Measurements from ENCODE around the gene MED7. TPM values are rescaled to one million over a fixed set of nuclear protein-coding genes. Genes with fewer than 3 reads are reported as not detected.

The MED7 gene
- total RNA-seq, 2 experiments from 2014 or later, result 7.0 to 8.7 TPM

- DNase-seq (peak in 4 of 14 experiments; percentile 24 to 87 (median 83)), ATAC-seq (ENCODE audit: poor library complexity) (peak; percentile 49)
- Mint-ChIP-seq H3K36me3 (ENCODE audit: low read depth) (no peaks in the 10 kb centered on the region), H3K27ac (peak overlapping the region; percentile 65), H3K9me3 (no peaks in the 10 kb centered on the region), H3K4me3 (peak overlapping the region; percentile 80), H3K4me1 (ENCODE audit: low read depth) (peaks cover 62% of the 10 kb centered on the region), H3K27me3 (no peaks in the 10 kb centered on the region)
- ChIA-PET POLR2A (interaction anchor here (0.6 kb wide), 1 partner anchor 12 kb away, joined by 5 read pairs; no protein-coding TSS in a partner anchor), CTCF (interaction anchor here (0.7 to 1.0 kb wide), 3 partner anchors 11 to 36 kb away, joined by 3 to 4 read pairs (median 4); no protein-coding TSS in a partner anchor)
- peak overlapping the region; percentile 79 to 93 for H3K27ac ChIP-seq (ENCODE audit: low read depth in 1 of 2, low read length in 2 of 2)
- TF ChIP-seq CTCF (IDR thresholded peaks at IDR 0.05), result no peak
- peaks cover 36% of the 10 kb centered on the region for H3K4me1 ChIP-seq (ENCODE audit: insufficient read depth, low read length)
- intact Hi-C loops (cut with DNase I, micrococcal nuclease), result no loop called here
- no peaks in the 10 kb centered on the region for H3K27me3 ChIP-seq (ENCODE audit: control insufficient read depth in 1 of 2, insufficient read depth in 2 of 2, low read length in 2 of 2)
- H3K9me3 ChIP-seq (ENCODE audit: control insufficient read depth in 1 of 2, insufficient read depth in 1 of 2, low read length in 2 of 2), result no peaks in the 10 kb centered on the region
- no peak overlapping the region for H3K4me3 ChIP-seq (ENCODE audit: low read length)
- no peaks in the 10 kb centered on the region for H3K36me3 ChIP-seq (ENCODE audit: insufficient read depth, low read length)
Measured at GRCh38 chr5:157160001-157160400, 17.3 kb upstream of the MED7 start.

GRCh38 chr5:157159209-157159751 lies 16.6 kb upstream of the MED7 start:
- Mint-ChIP-seq H3K4me1 (ENCODE audit: low read depth) (peaks cover 69% of the 10 kb centered on the region), H3K27me3 (no peaks in the 10 kb centered on the region), H3K36me3 (ENCODE audit: low read depth) (no peaks in the 10 kb centered on the region), H3K27ac (peak overlapping the region; percentile 65), H3K4me3 (peak overlapping the region; percentile 54), H3K9me3 (no peaks in the 10 kb centered on the region)
- peak in 11 of 14 experiments; percentile 23 to 90 (median 44) for DNase-seq
- POLR2A ChIA-PET, result interaction anchor here (0.6 to 0.8 kb wide), 3 partner anchors 13 to 168 kb away, joined by 5 read pairs; partner anchors contain the start of gene MED7
- H3K27me3 ChIP-seq (ENCODE audit: control insufficient read depth in 1 of 2, insufficient read depth in 2 of 2, low read length in 2 of 2), result no peaks in the 10 kb centered on the region
- no peak for TF ChIP-seq CTCF (IDR thresholded peaks at IDR 0.05)
- intact Hi-C loops (cut with DNase I, micrococcal nuclease), result loop anchor here in 1 of 2 experiments (1.0 to 5.0 kb wide), 3 partner anchors 13 to 168 kb away; no protein-coding TSS in a partner anchor
- ATAC-seq (ENCODE audit: poor library complexity), result peak; percentile 80
- no peak overlapping the region for H3K4me3 ChIP-seq (ENCODE audit: low read length)
- peaks cover 39% of the 10 kb centered on the region for H3K4me1 ChIP-seq (ENCODE audit: insufficient read depth, low read length)
- H3K9me3 ChIP-seq (ENCODE audit: control insufficient read depth in 1 of 2, insufficient read depth in 1 of 2, low read length in 2 of 2), result no peaks in the 10 kb centered on the region
- no peaks in the 10 kb centered on the region for H3K36me3 ChIP-seq (ENCODE audit: insufficient read depth, low read length)
- H3K27ac ChIP-seq (ENCODE audit: low read depth in 1 of 2, low read length in 2 of 2), result peak overlapping the region; percentile 79 to 93
- CTCF ChIA-PET, result interaction anchor here (0.7 to 1.0 kb wide), 3 partner anchors 10 to 37 kb away, joined by 3 to 4 read pairs (median 4); no protein-coding TSS in a partner anchor

GRCh38 chr5:157157293-157157891 lies 14.7 kb upstream of the MED7 start:
- H3K36me3 Mint-ChIP-seq (ENCODE audit: low read depth), result no peaks in the 10 kb centered on the region
- H3K4me3 Mint-ChIP-seq, result no peak overlapping the region
- intact Hi-C loops (cut with DNase I, micrococcal nuclease), result loop anchor here in 1 of 2 experiments (5.0 kb wide), 2 partner anchors 40 to 170 kb away; no protein-coding TSS in a partner anchor
- TF ChIP-seq CTCF (IDR thresholded peaks at IDR 0.05), result no peak
- no peaks in the 10 kb centered on the region for H3K27me3 ChIP-seq (ENCODE audit: control insufficient read depth in 1 of 2, insufficient read depth in 2 of 2, low read length in 2 of 2)
- no peak overlapping the region for H3K4me3 ChIP-seq (ENCODE audit: low read length)
- H3K27ac Mint-ChIP-seq, result peak overlapping the region; percentile 50
- no peaks in the 10 kb centered on the region for H3K9me3 Mint-ChIP-seq
- no peaks in the 10 kb centered on the region for H3K36me3 ChIP-seq (ENCODE audit: insufficient read depth, low read length)
- H3K4me1 ChIP-seq (ENCODE audit: insufficient read depth, low read length), result peaks cover 52% of the 10 kb centered on the region
- H3K27ac ChIP-seq (ENCODE audit: low read depth in 1 of 2, low read length in 2 of 2), result peak overlapping the region in 1 of 2 donors; percentile 93
- peaks cover 79% of the 10 kb centered on the region for H3K4me1 Mint-ChIP-seq (ENCODE audit: low read depth)
- peak in 1 of 14 experiments; percentile 23 for DNase-seq
- no peak for ATAC-seq (ENCODE audit: poor library complexity)
- ChIA-PET POLR2A (interaction anchor here (0.8 to 3.3 kb wide), 8 partner anchors 10 to 102 kb away, joined by 3 to 9 read pairs (median 4); no protein-coding TSS in a partner anchor), CTCF (interaction anchor here (1.0 to 1.7 kb wide), 2 partner anchors 8 to 30 kb away, joined by 3 to 7 read pairs; no protein-coding TSS in a partner anchor)
- H3K9me3 ChIP-seq (ENCODE audit: control insufficient read depth in 1 of 2, insufficient read depth in 1 of 2, low read length in 2 of 2), result no peaks in the 10 kb centered on the region
- H3K27me3 Mint-ChIP-seq, result no peaks in the 10 kb centered on the region

All from CD4-positive, alpha-beta T cell (primary cell).